Measurements from ENCODE around the gene SIK3. TPM values are rescaled to one million over a fixed set of nuclear protein-coding genes. Genes with fewer than 3 reads are reported as not detected.

SIK3 gene
- total RNA-seq, 1 experiment from 2014 or later = 15.2 TPM

DNA sequence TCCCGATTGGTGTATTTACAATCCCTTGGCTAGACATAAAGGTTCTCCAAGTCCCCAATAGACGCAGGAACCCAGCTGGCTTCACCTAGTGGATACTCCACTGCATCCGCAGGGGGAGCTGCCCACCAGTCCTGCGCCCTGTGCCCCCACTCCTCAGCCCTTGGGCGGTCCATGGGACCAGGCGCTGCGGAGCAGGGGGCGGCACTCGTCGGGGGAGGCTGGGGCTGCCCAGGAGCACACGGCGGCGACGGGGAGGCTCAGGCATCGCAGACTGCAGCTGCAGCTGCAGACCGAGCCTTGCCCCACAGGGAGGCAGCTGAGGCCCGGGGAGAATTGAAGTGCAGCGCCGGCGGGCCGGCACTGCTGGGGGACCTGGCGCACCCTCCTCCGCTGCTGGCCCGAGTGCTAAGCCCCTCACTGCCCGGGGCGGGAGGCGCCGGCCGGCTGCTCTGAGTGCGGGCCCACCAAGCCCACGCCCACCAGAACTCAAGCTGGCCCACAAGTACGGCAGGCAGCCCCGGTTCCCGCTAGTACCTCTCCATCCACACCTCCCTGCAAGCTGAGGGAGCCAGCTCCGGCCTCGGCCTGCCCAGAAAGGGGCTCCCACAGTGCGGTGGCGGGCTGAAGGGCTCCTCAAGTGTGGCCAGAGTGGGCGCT, 12.2 kb upstream of the SIK3 start:
- no peak for DNase-seq (ENCODE audit: low read depth)

DNA sequence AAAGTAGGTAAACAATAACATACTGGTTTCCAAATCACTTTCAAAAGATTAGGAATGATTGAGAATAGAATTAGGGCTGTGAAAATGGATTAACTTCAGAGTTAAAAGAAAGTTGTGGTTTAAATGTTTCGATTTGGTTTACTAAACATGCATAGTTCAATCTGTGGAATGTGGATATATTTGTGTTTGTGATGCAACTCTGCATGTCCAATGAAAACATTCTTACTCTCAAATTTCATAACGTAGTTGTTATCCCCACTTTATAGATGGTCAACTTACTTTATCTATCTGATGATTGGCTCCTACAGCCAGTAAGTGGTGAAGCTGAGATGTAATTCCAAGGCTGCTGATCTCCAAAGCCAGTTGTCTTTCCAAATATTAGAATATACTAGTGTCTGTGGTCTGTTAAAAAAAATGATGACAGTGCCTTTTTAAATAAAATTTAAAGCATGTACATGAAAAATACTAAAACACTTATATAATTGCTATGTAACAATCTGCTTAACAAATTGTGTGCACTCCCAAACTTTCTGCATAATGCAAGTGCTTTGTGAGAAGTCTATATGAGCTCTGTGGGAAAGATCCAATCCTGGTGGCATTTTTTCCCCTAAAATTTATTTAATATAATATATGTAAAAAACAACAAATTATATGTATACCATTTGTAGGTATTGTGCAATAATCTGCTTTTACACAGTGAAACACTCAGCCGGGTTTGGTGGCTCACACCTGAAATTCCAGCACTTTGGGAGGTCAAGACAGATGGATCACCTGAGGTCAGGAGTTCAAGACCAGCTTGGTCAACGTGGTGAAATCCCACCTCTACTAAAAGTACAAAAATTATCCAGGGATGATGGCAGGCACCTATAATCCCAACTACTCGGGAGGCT, 9.7 kb upstream of the SIK3 start:
- no peak for DNase-seq (ENCODE audit: low read depth)

GRCh38 chr11:117100556-117100955, 2.3 kb upstream of the SIK3 start:
- DNase-seq (ENCODE audit: low read depth) = no peak

GRCh38 chr11:117099696-117100095, 1.5 kb upstream of the SIK3 start:
- DNase-seq (ENCODE audit: low read depth) = no peak

DNA sequence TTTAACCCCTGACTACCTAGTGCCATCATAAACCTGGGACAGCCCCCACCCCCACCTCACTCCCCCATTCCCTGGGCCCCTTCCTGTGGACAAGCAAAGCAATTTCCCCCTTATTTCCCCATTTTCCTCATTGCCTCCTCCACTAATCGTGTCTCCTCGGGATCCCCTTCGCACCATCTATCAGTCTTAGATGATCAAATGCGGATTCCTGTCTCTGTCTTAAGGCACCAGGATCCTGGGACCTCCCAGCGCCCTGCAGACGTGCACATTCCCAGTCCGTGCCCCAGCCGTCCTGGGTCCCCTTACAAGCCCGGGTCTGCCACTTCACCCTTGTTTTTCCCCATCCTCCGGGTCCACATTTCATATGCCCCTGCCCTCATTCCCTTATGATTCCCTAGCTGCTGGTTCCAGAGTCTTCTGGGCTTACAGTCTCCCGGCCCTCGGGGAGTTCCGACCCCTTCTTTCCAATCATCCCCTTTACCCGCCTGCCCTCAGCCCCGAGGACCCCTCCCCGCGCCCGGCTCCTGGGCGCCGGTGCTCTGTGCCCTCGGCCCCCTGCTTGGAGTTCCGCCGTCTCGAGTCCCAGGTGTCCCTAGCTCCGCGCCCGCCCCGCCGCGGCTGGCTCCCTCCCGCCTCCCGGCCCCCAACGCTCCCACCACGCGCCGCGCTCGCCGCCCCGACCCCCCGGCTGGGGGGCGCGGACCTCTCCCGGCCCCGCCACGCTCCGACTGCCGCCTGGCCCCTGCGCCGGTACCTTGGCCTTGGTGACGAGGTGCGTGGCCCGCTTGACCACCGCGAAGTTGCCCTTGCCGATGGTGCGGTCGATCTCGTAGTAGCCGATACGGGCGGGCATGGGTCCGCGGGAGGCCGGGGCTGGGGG, 599 bp downstream of the SIK3 start:
- DNase-seq (ENCODE audit: low read depth) = no peak

DNA sequence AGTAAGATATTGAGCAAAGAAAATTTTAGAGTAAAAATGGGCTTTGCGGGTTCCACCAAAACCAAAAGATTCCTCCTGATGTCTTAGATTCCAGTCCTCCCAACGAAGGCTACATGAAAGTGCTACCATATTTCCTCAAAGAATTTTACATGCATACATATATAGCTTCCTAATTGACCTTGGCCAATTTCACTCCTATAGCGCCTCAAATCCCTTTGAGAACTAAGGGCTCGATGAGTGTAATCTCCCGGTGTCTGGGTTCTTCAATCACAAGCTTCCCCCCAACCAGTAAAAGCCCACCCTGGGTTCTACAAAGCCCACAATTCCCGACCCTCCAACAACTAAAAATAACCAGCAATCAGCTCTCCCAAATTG, 1.2 kb downstream of the SIK3 start:
- DNase-seq (ENCODE audit: low read depth) = no peak

- no peak for DNase-seq (ENCODE audit: low read depth)
Measured at GRCh38 chr11:117096201-117096991, 1.8 kb downstream of the SIK3 start.

- DNase-seq (ENCODE audit: low read depth) = no peak
Measured at GRCh38 chr11:117095284-117096161, 2.7 kb downstream of the SIK3 start.

DNA sequence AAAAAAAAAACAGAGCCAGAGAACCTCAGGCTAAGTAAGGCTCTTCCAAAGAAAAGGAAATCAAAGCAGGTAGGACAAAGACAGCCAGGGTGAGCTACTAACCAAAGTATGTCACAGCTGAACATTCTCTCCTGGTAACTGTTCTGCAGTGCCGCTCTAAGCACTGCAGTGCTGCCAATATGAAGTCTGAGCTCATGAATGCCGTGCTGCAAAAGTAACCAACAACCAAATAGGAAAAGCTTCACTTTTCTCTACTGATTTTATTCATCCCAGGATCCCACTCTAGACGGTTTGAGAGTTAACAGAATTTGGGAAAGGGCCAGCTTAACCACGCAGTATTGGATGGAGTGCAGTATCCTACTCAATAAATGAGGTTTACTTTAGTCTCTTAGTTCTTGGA, 3.5 kb downstream of the SIK3 start:
- DNase-seq (ENCODE audit: low read depth) = no peak

- no peak for DNase-seq (ENCODE audit: low read depth)
Measured at GRCh38 chr11:117092951-117093590, 5.2 kb downstream of the SIK3 start.

- no peak for DNase-seq (ENCODE audit: low read depth)
Measured at GRCh38 chr11:117091753-117092477, 6.3 kb downstream of the SIK3 start.

DNA sequence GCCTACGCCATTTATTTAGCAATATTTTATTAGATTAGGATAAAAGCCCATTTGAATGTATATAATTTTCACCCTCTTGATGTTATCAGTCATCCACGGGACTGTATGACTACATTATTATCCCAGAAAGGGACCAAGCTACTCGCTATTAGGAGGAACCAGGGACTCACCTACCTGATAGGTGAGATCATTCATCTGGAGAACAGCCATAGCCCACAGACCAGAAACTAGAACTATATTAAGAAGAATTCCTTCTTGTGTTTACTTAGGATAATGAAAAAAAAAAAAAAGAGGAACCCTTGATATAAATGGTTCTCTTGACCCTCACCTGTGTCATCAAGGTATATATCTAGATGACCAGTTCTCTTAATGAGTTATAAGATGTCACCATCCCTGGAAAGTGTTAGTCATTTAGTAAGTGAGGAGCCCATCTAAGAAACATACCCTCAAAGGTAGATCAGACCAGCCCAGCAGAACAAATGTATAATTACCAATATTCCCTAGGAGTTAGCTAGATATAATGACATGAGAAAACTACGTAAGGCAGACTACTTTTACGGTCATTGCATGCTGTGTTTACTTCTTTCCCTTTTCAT, 8.0 kb downstream of the SIK3 start:
- DNase-seq (ENCODE audit: low read depth) = no peak

DNA sequence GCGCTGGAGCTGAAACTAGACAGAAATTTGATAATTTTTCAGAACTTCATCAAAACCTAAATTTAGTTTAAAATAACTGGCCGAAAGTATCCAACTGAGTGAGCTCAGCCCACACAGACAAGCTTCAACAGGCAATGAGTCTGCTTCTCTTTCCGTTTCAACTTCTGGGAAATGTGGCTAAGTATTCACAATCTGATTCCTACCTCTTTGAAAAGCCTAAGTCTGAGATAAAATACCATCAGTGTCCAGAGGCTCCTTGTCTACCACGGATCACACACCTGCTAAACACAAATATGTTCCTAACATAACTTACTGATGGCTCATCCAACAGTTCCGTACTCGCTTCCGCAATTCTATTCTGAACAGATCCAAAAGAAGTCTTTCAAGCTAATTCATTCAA, 8.5 kb downstream of the SIK3 start:
- no peak for DNase-seq (ENCODE audit: low read depth)

DNA sequence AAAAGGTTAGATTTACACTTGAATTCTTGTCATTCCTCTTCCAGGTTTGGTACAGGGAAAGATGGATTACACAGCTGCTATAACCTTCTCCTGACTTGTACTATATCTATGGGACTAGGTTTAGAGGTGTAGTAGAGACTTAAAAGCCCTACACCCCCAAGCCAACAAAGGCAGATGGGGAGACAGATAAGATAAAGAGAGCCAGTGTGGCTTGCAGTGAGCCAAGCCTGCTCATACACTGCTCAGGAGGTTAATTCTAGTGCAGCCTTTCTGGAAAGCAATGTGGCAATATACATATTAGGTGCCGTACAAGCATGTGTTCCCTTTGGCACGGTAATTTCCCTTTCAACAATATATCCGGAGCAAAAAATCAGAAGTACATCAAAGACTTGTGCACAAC, 10.8 kb downstream of the SIK3 start:
- no peak for DNase-seq (ENCODE audit: low read depth)

DNA sequence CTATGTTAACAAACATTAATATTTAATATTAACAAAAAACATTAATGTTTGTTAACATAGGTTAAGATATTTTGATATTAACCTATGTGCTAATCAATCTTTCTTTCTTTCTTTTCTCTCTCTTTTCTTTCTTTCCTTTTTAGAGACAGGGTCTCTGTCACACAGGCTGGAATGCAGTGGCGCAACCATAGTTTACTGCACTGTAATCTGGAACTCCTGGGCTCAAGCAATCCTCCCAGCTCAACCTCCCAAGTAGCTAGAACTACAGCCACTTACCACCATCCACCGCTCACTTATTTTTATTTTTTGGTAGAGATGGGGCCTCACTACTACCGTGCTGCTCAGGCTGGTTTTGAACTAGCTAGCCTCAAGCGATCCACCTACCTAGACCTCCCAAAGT, 13.2 kb downstream of the SIK3 start:
- no peak for DNase-seq (ENCODE audit: low read depth)

DNA sequence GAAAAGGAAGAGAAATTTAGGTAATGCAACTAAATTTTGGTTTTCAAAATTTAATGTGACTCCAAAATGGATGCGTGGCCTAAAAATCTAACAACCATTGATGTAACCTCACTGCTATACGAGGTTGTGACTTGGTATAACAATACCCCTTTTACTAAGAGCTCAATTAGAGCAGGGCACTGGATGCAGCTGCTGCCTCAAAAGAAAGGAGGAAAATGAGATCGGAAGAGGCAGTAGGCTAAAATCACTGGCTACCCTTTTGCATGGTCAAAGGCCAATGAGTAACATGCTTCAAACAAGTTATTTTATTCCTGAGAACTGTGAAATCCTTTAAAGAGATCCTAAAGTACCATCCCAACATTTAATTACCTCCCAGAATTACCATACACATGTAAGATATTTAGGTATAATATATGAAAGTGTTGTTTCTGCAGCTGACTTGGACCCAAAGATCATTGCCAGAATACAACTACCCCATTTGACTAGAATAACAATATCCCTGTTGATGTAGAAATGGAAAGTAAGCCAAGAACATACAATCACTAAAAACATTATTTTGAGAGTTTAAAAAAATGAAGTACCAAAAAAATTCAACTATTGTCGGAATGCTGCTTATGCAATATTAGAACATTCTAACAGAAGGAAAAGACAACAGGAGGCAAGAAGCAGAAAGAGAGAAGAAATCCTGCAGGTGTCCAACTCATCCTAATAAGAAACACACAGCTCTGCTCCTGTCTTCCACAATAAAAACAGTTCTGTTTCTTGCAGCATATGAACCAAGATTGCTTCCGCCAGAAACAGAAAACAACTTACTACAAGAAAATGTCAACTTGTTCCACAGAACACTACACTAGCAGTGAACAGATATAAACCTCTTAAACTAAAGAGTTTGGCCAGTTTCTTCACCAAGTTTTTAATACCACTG, 15.0 kb downstream of the SIK3 start:
- DNase-seq (ENCODE audit: low read depth) = no peak

DNA sequence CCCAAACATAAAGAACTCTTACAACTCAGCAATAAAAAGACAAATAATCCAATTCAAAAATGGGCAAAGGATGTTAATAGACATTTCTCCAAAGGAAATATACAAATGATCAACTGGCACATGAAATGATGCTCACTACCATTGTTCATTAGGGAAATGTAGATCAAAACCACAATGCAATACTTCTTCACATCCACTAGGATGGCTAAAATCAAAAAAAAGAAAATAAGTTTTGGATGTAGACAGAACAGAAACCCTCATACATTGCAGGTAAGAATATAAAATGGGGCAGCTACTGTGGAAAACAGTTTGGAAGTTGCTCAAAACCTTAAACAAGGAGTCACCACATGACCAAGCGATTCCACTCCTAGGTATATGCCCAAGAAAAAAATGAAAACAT, 16.3 kb downstream of the SIK3 start:
- DNase-seq (ENCODE audit: low read depth) = no peak
